Peyer's patch (tissue), 4 donors: ENCODE data around the gene MXRA8.

Experiments used
- CTCF ChIP-seq, 6 experiments: fragments of 450-650 bp in 4 of 6; fragments of 200-600 bp in 2 of 6; sonication (generic) in 1 of 6; IDR thresholded peaks; one replicate each; pipeline ENCODE4 v1.5.1; 2017 to 2019; ENCODE audit warnings: antibody characterized with exemption in 6 of 6, mild to moderate bottlenecking in 3 of 6, moderate library complexity in 1 of 6
- POLR2A ChIP-seq, 2 donors: fragments of 450-650 bp; IDR thresholded peaks; one replicate each; pipeline ENCODE4 v1.5.1; 2017; ENCODE audit warnings: antibody characterized with exemption in 2 of 2, mild to moderate bottlenecking in 2 of 2, moderate library complexity in 2 of 2

- TF ChIP-seq CTCF (IDR thresholded peaks at IDR 0.05): no peak
- TF ChIP-seq POLR2A (IDR thresholded peaks at IDR 0.05): no peak
These were observed 18.2 kb downstream of the MXRA8 start for GRCh38 chr1:1340185-1340584.
